GM12878 (cell line): ENCODE results near the gene TMEM72. TPM values are rescaled to one million over a fixed set of nuclear protein-coding genes. Genes with fewer than 3 reads are reported as not detected.

ENCODE experiments used
- ATAC-seq: fragments of 200-7000 bp; cut with Tn5 transposase; 3 replicates; pipeline ENCODE4 v1.9.1; 2020; ENCODE audit warnings: mild to moderate bottlenecking, moderate library complexity
- BruUV-seq: library from RNA; stranded (reverse); fragments of 400-500 nt; replicated peaks from 2 replicates; lab custom pipeline; 2021; lab: Mats Ljungman, UMichigan
- CTCF ChIA-PET: fragments of 300-600 bp; sonication (Branson Sonifier 250); formaldehyde crosslinking; extraction: SDS; loops from one replicate; lab custom pipeline; 2021; ENCODE audit warnings: inconsistent platforms; lab: Yijun Ruan, JAX
- POLR2A ChIA-PET: fragments of 350-600 bp; formaldehyde crosslinking; extraction: SDS; loops from one replicate; lab custom pipeline; 2021; ENCODE audit warnings: inconsistent platforms; lab: Charles Lee
- RAD21 ChIA-PET: fragments of 300-600 bp; sonication (Branson Sonifier 250); formaldehyde crosslinking; loops from one replicate; lab custom pipeline; 2023; ENCODE audit warnings: antibody characterized with exemption; ENCODE audit not compliant: unreplicated experiment; lab: Charles Lee
- SMC1A ChIA-PET: fragments of 300-600 bp; sonication (Branson Sonifier 250); formaldehyde crosslinking; loops from one replicate; lab custom pipeline; 2023; ENCODE audit not compliant: unreplicated experiment, uncharacterized antibody; lab: Charles Lee
- DNase-seq: peaks from one replicate; pipeline ENCODE4 v3.0.0-alpha.2; 2011; ENCODE audit warnings: low read depth, low spot score
- FAIRE-seq: peaks from 3 replicates; lab custom pipeline; 2011; peaks lifted over from hg19 to GRCh38; lab: Jason Lieb, UNC
- H2AFZ ChIP-seq: 2 replicates; pipeline ENCODE4 v1.6.0; 2011; ENCODE audit warnings: low read depth, low read length, control low read depth; ENCODE audit not compliant: control insufficient read depth
- H3K27ac ChIP-seq: 2 replicates; pipeline ENCODE4 v1.5.1; 2011; ENCODE audit warnings: control low read depth; ENCODE audit not compliant: control insufficient read depth, insufficient read depth
- H3K27me3 ChIP-seq, 2 experiments: replicated peaks in 1 of 2; 2 replicates each; pipeline versions ENCODE4 v1.6.0 to v1.6.1; 2011; ENCODE audit warnings: low read length in 1 of 2; ENCODE audit not compliant: control insufficient read depth in 2 of 2, insufficient read depth in 2 of 2
- H3K36me3 ChIP-seq, 2 experiments: 2 replicates each; pipeline ENCODE4 v1.5.1; 2011; ENCODE audit warnings: low read length in 1 of 2; ENCODE audit not compliant: control insufficient read depth in 2 of 2, insufficient read depth in 2 of 2
- H3K4me1 ChIP-seq: 2 replicates; pipeline ENCODE4 v1.6.1; 2011; ENCODE audit warnings: mild to moderate bottlenecking, low read length, moderate library complexity, mixed read lengths; ENCODE audit not compliant: control insufficient read depth, insufficient read depth
- H3K4me2 ChIP-seq: 2 replicates; pipeline ENCODE4 v1.6.0; 2011; ENCODE audit warnings: control low read depth; ENCODE audit not compliant: control insufficient read depth, insufficient read depth
- H3K4me3 ChIP-seq: fragments of 200-600 bp; sonication (generic); 2 replicates; pipeline ENCODE4 v1.5.1; 2016
- H3K79me2 ChIP-seq: 2 replicates; pipeline ENCODE4 v1.6.0; 2011; ENCODE audit warnings: low read length; ENCODE audit not compliant: control insufficient read depth, insufficient read depth
- H3K9ac ChIP-seq: 2 replicates; pipeline ENCODE4 v1.8.0; 2011; ENCODE audit warnings: low read length, control low read depth, mixed read lengths; ENCODE audit not compliant: control insufficient read depth, insufficient read depth
- H3K9me3 ChIP-seq: replicated peaks from 3 replicates; pipeline ENCODE4 v1.5.1; 2011; ENCODE audit warnings: mild to moderate bottlenecking, low read length; ENCODE audit not compliant: control insufficient read depth, insufficient read depth
- H4K20me1 ChIP-seq: 2 replicates; pipeline ENCODE4 v1.6.0; 2011; ENCODE audit not compliant: control insufficient read depth, insufficient read depth
- KLF5 ChIP-seq: fragments of 450-650 bp; IDR thresholded peaks from 2 replicates; pipeline ENCODE4 v1.6.1; 2014; ENCODE audit warnings: mild to moderate bottlenecking; ENCODE audit not compliant: partially characterized antibody
- MXI1 ChIP-seq: fragments of 150-350 bp; IDR thresholded peaks from 2 replicates; pipeline ENCODE4 v1.6.1; 2011; ENCODE audit warnings: low read depth, mild to moderate bottlenecking, inconsistent platforms, low read length, improper control_type of control experiment
- NFYA ChIP-seq: IDR thresholded peaks from 2 replicates; pipeline ENCODE4 v1.6.1; 2011; ENCODE audit warnings: low read depth, mild to moderate bottlenecking, low read length, improper control_type of control experiment, borderline replicate concordance
- SMARCA5 ChIP-seq: fragments of 450-650 bp; IDR thresholded peaks from 2 replicates; pipeline ENCODE4 v1.6.1; 2017; ENCODE audit warnings: mild to moderate bottlenecking
- SUPT20H ChIP-seq: IDR thresholded peaks from 2 replicates; pipeline ENCODE4 v1.6.1; 2011; ENCODE audit warnings: low read depth, mild to moderate bottlenecking, low read length, moderate library complexity, borderline replicate concordance; ENCODE audit not compliant: control insufficient read depth
- TAF1 ChIP-seq: IDR thresholded peaks from 2 replicates; pipeline ENCODE4 v1.6.1; 2011; ENCODE audit warnings: mild to moderate bottlenecking, low read depth, low read length, borderline replicate concordance
- WGBS: methylation state at CpG from one replicate; pipeline ENCODE4 v1.1.6; 2016; ENCODE audit warnings: low lambda C conversion rate; ENCODE audit not compliant: insufficient replicate concordance, insufficient coverage; ENCODE audit errors: missing lambda C conversion rate; 5-methylcytosine and 5-hydroxymethylcytosine counted together
- in situ Hi-C: fragments of 300-500 bp; cut with MboI; formaldehyde crosslinking; loops from 9 replicates; pipeline ENCODE4 v1.14.3; 2018; ENCODE audit warnings: mixed read lengths
- intact Hi-C: fragments of 100-400 bp; cut with micrococcal nuclease; formaldehyde crosslinking; loops from one replicate; pipeline ENCODE4 v1.14.2; 2022; ENCODE audit not compliant: unreplicated experiment
- polyA plus RNA-seq, 11 experiments: library from polyadenylated mRNA; depleted of rRNA in 4 of 11; unstranded in 6 of 11; stranded (reverse) in 5 of 11; fragments of >200 nt; fragmentation: Nextera tagmentation in 4 of 11; fragmentation: Illumina TruSeq in 1 of 11; extraction: Ambion mirVana in 4 of 11; extraction: Trizol in 1 of 11; gene quantifications; 1 replicate in 1 of 11; 2 replicates in 10 of 11; pipeline versions ENCODE4 v1.2.1 to v1.2.3, GENCODE V29; 2011 to 2016; ENCODE audit warnings: inconsistent platforms in 2 of 11, missing spikeins in 2 of 11, low read depth in 1 of 11
- total RNA-seq, 4 experiments: library from RNA; depleted of rRNA in 3 of 4; stranded (reverse); fragments of >200 nt in 3 of 4; fragmentation: Illumina TruSeq in 1 of 4; extraction: Trizol in 1 of 4; gene quantifications; 2 replicates each; pipeline versions ENCODE4 v1.2.1 to v1.2.3, GENCODE V29; 2013 to 2021
- TF ChIP-seq, protein P1 (sequence below): IDR thresholded peaks from 2 replicates; pipeline ENCODE4 v1.6.1; 2012; ENCODE audit warnings: low read length, inconsistent platforms

The TMEM72 gene
- total and polyA plus RNA-seq, 10 of the 15 experiments (the other 5 are each of a cell fraction or from before 2014, with no cell fraction given) = 0.12 TPM; not detected in 9

DNA sequence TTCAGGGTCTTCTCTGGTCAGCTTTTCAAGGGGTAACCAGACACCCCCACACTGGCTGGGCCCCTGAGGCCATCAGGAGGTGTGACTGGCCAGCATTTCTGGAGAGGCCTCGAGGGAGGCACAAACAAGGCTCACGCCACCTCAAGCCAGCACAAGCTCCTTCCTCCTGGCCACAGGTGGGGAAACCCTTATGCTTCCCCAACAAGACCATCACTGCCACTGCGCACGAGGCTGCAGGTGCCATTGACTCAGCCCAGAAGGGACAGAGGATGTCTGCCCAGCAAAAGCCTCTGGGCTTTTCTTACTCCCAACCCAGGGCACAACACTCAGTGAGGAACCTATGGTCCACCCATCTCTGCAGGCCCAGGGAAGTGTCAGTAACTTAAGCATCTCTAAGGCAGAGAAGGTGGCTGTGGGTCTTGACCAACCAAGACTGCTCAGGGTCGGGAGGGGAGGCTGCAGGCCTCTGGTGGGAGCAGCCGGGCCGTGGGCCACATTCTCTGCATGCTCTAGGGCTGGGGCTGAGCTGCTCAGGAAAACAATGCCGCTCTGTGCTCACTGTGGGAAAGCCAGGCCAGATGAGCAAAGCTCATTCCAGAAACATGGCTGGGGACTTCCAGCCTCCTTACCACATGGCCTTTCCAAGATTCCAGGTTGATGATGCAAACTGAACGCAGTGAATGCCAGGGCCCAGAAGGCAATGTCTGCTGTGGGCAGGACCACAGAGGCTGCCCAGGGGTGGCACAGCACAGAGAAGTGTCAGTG, 24.2 kb downstream of the TMEM72 start:
- intact Hi-C loops = no loop called here

More for the DNA sequence above, 24.2 kb downstream of the TMEM72 start:
- in situ Hi-C loops = no loop called here
- Histone ChIP-seq H3K9ac (no peak overlapping the region), H4K20me1 (no peaks in the 10 kb centered on the region), H2AFZ (no peak overlapping the region), H3K4me2 (no peak overlapping the region), H3K36me3 (no peaks in the 10 kb centered on the region), H3K27ac (no peak overlapping the region), H3K79me2 (no peaks in the 10 kb centered on the region), H3K4me3 (no peak overlapping the region), H3K9me3 (no peaks in the 10 kb centered on the region), H3K4me1 (peaks cover 8% of the 10 kb centered on the region), H3K27me3 (no peaks in the 10 kb centered on the region)
- TF ChIP-seq SUPT20H = no peak
- no peak for TF ChIP-seq MXI1
- TF ChIP-seq NFYA = no peak
- no peak for TF ChIP-seq KLF5
- TF ChIP-seq TAF1 = no peak
- TF ChIP-seq, protein P1, sequence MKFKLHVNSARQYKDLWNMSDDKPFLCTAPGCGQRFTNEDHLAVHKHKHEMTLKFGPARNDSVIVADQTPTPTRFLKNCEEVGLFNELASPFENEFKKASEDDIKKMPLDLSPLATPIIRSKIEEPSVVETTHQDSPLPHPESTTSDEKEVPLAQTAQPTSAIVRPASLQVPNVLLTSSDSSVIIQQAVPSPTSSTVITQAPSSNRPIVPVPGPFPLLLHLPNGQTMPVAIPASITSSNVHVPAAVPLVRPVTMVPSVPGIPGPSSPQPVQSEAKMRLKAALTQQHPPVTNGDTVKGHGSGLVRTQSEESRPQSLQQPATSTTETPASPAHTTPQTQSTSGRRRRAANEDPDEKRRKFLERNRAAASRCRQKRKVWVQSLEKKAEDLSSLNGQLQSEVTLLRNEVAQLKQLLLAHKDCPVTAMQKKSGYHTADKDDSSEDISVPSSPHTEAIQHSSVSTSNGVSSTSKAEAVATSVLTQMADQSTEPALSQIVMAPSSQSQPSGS = no peak
- TF ChIP-seq SMARCA5 = no peak
- ChIA-PET POLR2A (interaction anchor here (1.1 to 1.4 kb wide), 3 partner anchors 28 to 43 kb away, joined by 3 to 4 read pairs (median 4); partner anchors contain the start of gene DEPP1), SMC1A (interaction anchor here (3.9 to 5.2 kb wide), 3 partner anchors 12 to 68 kb away, joined by 48 to 92 read pairs (median 65); partner anchors contain the start of gene ZNF22), RAD21 (interaction anchor here (1.5 to 5.3 kb wide), 3 partner anchors 32 to 42 kb away, joined by 5 to 62 read pairs (median 34); partner anchors contain the start of gene DEPP1), CTCF (interaction anchor here (1.1 to 8.0 kb wide), 8 partner anchors 10 to 71 kb away, joined by 3 to 181 read pairs (median 23); partner anchors contain the start of gene DEPP1)
- WGBS = 47% methylated on average over 9 of the region's 9 CpGs
- no peak for ATAC-seq
- no peak for FAIRE-seq
- BruUV-seq = no TSS peak
- DNase-seq = no peak
